ENCODE data around the gene SLC9B2.

GRCh38 chr4:103029300-103029699, 47.3 kb downstream of the SLC9B2 start:
- no peak for TF ChIP-seq GATA2 (IDR thresholded peaks at IDR 0.05; ENCODE audit: low read depth, low read length)
- TF ChIP-seq GATA3 (IDR thresholded peaks at IDR 0.05; ENCODE audit: low read depth, low read length), result no peak
